GM19468 (cell line): ENCODE measurements around the gene PPM1F.

ENCODE experiments used
- ATAC-seq: cut with Tn5 transposase; IDR thresholded peaks from one replicate; pipeline ENCODE4 v1.9.1; 2021; ENCODE audit warnings: mild to moderate bottlenecking, moderate library complexity, moderate number of reproducible peaks; ENCODE audit not compliant: unreplicated experiment; ENCODE audit errors: extremely low read depth

Gene PPM1F

DNA sequence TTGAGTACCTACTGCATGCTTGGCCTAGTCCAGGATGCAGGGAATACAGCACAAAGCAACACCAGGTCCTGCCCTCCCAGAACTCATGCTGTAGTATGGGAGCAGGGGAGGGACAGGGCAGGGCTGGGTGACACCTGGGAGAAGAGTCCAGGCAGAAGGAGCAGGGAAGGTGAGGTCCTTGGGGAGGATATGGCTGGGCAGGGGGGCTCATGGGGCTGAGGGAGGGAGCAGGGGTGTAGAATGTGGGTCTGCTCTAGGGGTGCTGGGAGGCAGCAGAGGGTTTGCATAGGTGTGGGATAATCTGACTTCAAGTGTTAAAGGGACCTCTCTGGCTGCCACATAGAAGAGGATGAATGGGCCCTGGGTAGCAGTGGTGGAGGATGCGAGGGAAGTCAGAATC, 25.2 kb upstream of the PPM1F start:
- ATAC-seq, result no peak

DNA sequence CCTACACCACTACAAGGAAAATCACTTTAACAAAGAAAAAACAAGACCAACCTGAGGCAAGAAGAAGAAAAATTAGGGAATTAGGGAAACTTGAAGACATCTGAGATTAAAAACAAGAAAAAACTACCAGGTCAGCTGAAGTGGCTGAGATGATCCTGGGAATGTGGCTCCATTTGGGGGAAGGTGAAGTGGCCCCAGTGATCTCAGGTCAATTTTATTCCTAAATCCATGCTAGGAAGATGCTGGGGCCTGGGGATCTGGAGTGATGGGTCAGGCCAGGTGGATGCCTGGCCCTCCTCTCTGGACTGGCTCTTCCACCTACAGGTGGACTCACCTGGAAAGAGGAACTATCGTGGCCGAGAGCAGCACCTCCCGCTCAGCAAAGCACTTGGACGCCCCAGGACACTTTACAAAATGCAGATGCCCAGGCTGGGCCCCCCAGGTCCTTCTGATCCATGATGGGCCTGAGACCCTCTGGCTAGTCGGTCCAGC, 23.3 kb upstream of the PPM1F start:
- ATAC-seq, result no peak

DNA sequence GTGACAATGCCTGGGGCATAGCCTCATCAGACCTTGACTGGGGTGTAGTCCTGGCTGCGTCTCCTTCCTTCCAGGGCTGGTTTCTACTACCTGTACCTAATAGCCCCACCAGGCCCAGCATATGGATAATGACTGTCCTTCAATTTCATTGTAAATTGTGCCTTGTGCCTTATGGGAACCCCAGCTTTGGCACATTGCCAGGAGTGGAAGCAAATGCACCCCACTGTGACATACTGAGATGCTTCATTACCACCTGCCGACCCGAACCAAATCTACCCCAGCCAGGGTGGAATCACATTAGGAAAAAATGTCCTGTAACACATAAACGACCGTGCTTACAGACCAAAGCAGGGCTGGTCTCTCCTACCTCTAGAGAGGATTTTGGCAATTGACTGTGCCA, 22.6 kb upstream of the PPM1F start:
- ATAC-seq, result no peak

DNA sequence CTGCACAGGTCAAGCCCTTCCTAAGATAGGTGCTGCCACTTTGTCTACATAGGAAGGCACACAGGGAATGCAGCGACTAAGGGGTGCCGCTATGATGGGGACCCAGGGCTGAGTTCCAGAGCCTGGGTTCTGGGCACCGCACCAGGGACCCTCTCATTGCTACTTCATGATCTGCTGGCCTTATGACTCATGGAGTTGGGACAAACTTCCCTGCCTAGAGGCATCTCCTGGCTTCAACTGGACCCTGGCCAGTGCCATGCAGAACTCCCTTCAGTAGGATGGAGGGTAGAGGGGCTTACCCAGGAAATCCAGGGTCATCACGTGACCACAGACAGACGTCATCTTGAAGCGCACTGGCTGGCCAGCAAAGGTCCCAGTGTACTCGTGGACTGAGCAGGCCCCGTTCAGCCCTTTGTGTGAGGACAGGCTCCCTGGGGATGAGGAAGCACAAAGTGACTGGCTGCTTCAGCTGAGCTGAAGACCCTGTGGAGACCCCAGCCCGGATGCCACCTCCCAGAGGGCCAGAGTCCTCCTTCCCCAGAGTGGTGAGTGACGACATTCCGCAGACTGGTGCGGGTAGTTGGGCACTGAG, 21.5 kb upstream of the PPM1F start:
- no peak for ATAC-seq

DNA sequence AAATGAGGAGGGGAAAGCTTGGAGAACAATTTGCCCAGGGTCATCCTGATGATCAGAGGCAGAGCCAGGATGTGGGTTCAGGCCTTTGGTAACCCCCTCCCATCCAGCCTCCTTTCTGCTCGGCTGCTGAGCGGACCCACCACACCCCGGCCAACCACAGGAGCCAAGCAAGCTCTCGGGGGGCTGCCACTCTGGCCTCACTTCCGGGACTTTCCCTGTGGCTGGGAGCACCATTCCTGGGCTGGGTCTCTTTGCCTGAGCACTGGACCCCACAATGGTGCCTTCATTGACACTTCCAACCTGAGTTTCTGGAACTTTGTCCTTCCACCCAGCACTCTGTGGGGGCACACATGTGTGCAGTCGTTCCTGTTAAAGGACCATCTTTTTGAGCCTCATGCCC, 20.2 kb upstream of the PPM1F start:
- ATAC-seq, result no peak

DNA sequence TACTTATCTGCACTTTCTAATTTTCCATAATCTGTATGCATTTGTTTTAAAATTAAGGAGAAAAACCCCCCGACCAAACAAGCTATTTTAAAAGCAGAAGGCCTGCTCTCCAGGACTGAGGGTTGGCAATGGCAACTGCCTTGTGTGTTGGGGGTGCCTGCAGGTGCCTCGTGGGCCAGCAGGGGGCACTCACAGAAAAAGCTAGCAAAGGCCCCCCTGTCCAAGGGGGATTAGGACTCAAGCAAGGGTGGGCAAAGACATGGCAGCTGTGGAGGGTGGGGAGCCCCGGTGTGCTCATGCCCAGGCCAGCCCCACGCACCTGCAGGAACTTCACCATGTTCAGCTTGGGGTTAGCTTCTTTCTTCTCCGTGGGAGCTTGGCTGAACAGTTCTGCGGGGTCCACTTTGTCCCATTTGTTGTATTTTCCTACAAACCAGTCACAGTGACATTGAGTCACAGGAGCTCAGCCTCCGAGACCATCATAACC, 19.7 kb upstream of the PPM1F start:
- ATAC-seq, result no peak

- no peak for ATAC-seq
Observed at GRCh38 chr22:21971858-21972275, 19.2 kb upstream of the PPM1F start.

GRCh38 chr22:21970800-21971617, 18.4 kb upstream of the PPM1F start:
- no peak for ATAC-seq

DNA sequence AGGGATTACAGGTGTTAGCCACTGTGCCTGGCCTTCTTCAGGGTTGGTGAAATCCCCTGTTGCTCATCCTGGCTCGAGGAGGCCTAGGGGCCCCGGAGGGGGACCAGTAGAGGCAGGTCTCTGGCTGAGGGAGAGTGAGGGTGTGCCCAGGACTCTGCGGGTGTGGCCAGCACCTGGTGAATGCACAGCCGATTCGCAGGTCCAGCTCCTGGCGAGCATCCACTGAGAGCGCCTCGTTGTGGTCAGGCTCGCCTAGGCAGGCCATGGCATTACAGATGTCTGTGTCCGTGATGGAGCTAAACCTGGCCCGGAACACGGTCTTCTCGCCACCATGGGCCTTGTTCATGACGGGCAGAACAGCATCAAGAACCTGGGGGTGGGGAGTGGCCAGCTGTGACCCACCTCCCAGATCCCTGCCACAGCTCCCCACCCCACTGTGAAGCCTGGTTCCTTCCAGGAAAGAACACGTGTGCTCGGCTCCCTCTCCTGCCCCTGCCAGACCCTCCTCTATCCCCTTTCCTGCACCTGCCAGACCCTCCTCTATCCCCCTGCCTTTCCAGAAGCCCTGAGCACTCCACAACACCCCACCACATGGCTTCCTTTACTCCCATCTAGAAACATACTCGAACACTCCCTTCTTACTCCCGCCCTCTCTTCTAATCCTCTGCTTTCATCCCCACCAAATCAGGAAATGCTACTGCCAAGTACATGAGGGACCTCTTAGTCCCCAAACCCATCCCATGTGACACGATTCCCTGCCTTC, 17.6 kb upstream of the PPM1F start:
- no peak for ATAC-seq

GRCh38 chr22:21968452-21969129, 15.9 kb upstream of the PPM1F start:
- no peak for ATAC-seq

DNA sequence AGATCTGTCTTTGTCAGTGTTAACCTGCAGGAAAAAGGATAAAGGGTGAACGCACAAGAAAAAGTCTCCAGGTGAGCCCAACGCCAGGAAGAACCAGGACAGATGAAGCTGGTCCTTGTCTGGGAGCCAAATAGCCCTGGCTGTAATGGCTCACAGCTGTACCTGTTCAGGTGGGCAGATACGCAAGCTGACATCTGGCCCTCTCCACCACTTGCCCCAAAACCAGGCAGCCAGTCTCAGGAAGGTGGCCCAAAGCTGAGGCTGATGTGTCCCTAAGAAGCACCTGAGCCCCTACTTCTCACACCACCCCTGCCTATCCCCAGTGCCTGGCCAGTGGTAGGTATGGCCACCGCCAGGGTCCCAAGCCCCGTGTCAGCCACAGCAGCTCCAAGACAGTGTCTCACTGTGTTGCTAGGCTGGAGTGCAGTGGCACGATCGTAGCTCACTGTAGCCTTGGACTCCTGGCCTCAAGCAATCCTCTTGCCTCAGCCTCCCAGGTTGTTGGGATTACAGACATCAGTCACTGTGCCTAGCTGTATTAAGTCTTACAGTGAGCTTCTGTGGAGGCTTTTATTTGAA, 15.1 kb upstream of the PPM1F start:
- no peak for ATAC-seq

DNA sequence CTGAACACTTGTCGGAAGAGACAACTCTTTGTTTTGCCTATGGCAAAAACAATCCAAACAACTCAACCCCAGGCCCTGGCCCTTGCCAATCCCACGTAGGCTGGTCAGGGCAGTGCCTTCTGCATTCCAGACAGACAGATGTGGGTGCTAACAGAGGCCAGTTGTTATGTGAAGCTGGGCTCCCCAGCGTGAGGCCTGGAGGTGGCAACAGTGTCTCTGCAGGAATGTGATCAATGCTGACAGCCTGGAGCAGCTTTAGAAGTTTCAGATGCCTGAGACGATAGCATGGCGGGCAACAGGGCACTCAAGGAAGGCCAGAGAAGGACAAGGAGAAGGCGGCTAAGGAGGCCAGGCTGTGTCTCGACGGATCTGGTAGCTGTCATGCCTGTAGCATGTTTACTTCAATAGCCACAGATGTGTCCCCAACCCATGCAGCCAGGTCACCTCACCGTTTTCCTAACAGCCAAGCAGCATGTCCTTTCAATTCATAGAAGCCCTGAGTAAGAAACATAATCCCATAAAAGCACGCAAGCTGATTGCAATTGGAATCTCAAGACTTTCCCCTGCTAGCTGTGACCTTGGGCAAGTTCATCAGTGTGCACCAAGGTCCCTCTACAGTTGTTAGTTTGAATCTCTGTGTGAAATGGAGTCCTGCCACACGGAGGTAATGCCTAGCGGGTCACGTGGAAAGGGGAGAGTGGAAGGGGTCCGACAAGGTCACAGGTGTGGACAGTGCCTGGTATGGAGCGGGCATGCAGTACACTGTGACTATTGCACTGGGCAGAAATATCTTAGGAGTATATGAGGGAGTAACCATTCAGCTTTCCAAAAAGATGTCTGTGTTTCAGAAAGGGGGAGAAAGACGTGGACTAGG, 14.2 kb upstream of the PPM1F start:
- ATAC-seq, result no peak

GRCh38 chr22:21965762-21966288, 13.2 kb upstream of the PPM1F start:
- ATAC-seq, result no peak

- ATAC-seq, result no peak
Observed at GRCh38 chr22:21964918-21965484, 12.4 kb upstream of the PPM1F start.

GRCh38 chr22:21964234-21964633, 11.6 kb upstream of the PPM1F start:
- no peak for ATAC-seq

- ATAC-seq, result no peak
Observed at GRCh38 chr22:21963790-21964211, 11.2 kb upstream of the PPM1F start.

GRCh38 chr22:21963286-21963685, 10.6 kb upstream of the PPM1F start:
- ATAC-seq, result no peak

DNA sequence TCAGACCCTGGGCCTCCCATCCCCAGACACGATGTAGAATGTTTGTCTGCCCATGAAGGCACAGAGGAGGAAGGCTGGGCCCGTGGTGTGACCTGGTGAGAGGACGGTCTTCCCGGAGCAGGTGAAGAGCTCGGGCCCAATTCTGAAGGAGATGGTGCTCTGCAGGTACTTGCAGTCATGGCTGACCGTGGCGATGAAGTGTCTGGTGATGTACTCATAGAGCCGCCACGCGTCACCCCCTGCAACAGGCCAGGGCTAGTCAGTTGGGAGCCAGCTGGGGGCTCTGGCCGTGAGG, 10.0 kb upstream of the PPM1F start:
- no peak for ATAC-seq
